Ovary (tissue), 9 donors: ENCODE measurements around the gene SERTM1. TPM values are rescaled to one million over a fixed set of nuclear protein-coding genes. Genes with fewer than 3 reads are reported as not detected.

ENCODE experiments used
- DNase-seq, 5 donors: peaks; one replicate each; pipeline ENCODE4 v3.0.0-alpha.2; 2019 to 2020
- H3K27ac ChIP-seq, 2 donors: fragments of 200-600 bp; one replicate each; pipeline versions ENCODE4 v1.5.1 to v1.8.0; 2019 to 2022
- H3K27me3 ChIP-seq: fragments of 200-600 bp; one replicate; pipeline ENCODE4 v1.8.0; 2022
- H3K36me3 ChIP-seq: fragments of 200-600 bp; sonication (generic); one replicate; pipeline ENCODE4 v1.5.1; 2019
- H3K4me1 ChIP-seq: one replicate; pipeline ENCODE4 v1.8.1; 2013; ENCODE audit warnings: mild to moderate bottlenecking, moderate library complexity; ENCODE audit not compliant: insufficient read depth
- H3K4me3 ChIP-seq: fragments of 200-600 bp; sonication (generic); one replicate; pipeline ENCODE4 v1.5.1; 2017
- H3K9me3 ChIP-seq, 2 donors: fragments of 200-600 bp in 1 of 2; sonication (generic) in 1 of 2; one replicate each; pipeline versions ENCODE4 v1.5.1 to v1.8.1; 2013 to 2019; ENCODE audit warnings: mild to moderate bottlenecking in 1 of 2, moderate library complexity in 1 of 2
- EP300 ChIP-seq: sonication (generic); formaldehyde crosslinking; IDR thresholded peaks from one replicate; pipeline ENCODE4 v1.6.1; 2017; ENCODE audit warnings: antibody characterized with exemption
- POLR2A ChIP-seq: fragments of 450-650 bp; IDR thresholded peaks from one replicate; pipeline ENCODE4 v1.6.1; 2017; ENCODE audit warnings: antibody characterized with exemption, mild to moderate bottlenecking, moderate library complexity
- WGBS, 3 donors: extraction: QIAGEN DNeasy Blood & Tissue Kit in 1 of 3; methylation state at CpG; one replicate each; pipeline versions ENCODE4 v1.1.5 to v1.1.7; 2013 to 2017; 5-methylcytosine and 5-hydroxymethylcytosine counted together
- intact Hi-C, 4 donors: fragments of 100-400 bp; cut with DNase I; formaldehyde crosslinking; loops; one replicate each; pipeline versions ENCODE4 v1.11.0 to v1.15.1; 2022 to 2023
- polyA plus RNA-seq, 2 donors: library from polyadenylated mRNA; stranded (reverse); fragments of 200-250 nt in 1 of 2; fragments of 350-450 nt in 1 of 2; fragmentation: Illumina TruSeq in 1 of 2; extraction: RNeasy Lipid Tissue Mini Kit (QIAGEN cat#74804) in 1 of 2; gene quantifications; one replicate each; pipeline ENCODE4 v1.2.3, GENCODE V29; 2013 to 2014
- total RNA-seq, 7 donors: library from RNA; depleted of rRNA in 2 of 7; stranded (reverse); fragments of >200 nt in 2 of 7; fragmentation: NEBNext Ultra II Directional in 3 of 7; extraction: Animal tissue kit (Norgen Biotek cat#: 25700) in 3 of 7; gene quantifications; one replicate each; pipeline versions ENCODE4 v1.1.0 to v1.2.4, GENCODE V29; 2016 to 2023
- TF ChIP-seq, protein P1 (sequence below), 3 donors: fragments of 450-650 bp in 2 of 3; fragments of 200-600 bp in 1 of 3; IDR thresholded peaks; one replicate each; pipeline versions ENCODE4 v1.5.1 to v1.8.0; 2016 to 2022; ENCODE audit warnings: antibody characterized with exemption in 3 of 3, mild to moderate bottlenecking in 1 of 3
- donor health status: DM: no; HTN: no; CAD: no; lungs with moderate emphysema.
- donor health status: DM: no; HTN: no; CAD: no.
- donor health status: Bipolar disorder and iron deficiency.
- donor health status: DM: yes; HTN: yes; CAD: no.
- donor health status: DM: no; HTN: no; CAD: no.
- donor health status: DM: yes; HTN: yes; CAD: no.

The SERTM1 gene
- total and polyA plus RNA-seq, 9 donors = 0.68 to 65.1 (median 3.3) TPM

DNA sequence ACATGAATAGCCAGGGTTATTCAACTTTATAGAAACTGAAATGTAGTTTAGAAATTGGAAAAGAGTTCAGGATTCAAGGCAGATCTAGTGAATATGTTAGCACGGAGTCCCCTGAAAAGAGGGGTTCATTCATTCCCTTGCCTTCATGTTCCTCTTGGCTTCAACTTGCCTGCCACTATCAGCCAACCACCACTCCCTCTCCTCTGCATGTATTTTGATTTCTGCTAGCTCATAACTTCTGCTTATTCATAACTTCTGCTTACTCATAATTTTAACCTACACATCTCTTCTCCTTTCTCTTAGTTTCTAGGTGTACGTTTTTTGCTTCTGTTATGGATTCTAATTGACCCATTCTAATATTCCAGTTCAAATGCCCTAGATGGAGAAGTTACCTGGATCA is 5.5 kb upstream of the SERTM1 start:
- intact Hi-C loops = no loop called here

GRCh38 chr13:36673352-36673751 is 468 bp upstream of the SERTM1 start:
- intact Hi-C loops = no loop called here
- Histone ChIP-seq H3K36me3 (no peaks in the 10 kb centered on the region), H3K27me3 (no peaks in the 10 kb centered on the region), H3K9me3 (no peaks in the 10 kb centered on the region), H3K4me3 (peak overlapping the region; percentile 60), H3K4me1 (peaks cover 3% of the 10 kb centered on the region), H3K27ac (no peak overlapping the region)
- TF ChIP-seq, protein P1, sequence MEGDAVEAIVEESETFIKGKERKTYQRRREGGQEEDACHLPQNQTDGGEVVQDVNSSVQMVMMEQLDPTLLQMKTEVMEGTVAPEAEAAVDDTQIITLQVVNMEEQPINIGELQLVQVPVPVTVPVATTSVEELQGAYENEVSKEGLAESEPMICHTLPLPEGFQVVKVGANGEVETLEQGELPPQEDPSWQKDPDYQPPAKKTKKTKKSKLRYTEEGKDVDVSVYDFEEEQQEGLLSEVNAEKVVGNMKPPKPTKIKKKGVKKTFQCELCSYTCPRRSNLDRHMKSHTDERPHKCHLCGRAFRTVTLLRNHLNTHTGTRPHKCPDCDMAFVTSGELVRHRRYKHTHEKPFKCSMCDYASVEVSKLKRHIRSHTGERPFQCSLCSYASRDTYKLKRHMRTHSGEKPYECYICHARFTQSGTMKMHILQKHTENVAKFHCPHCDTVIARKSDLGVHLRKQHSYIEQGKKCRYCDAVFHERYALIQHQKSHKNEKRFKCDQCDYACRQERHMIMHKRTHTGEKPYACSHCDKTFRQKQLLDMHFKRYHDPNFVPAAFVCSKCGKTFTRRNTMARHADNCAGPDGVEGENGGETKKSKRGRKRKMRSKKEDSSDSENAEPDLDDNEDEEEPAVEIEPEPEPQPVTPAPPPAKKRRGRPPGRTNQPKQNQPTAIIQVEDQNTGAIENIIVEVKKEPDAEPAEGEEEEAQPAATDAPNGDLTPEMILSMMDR (IDR thresholded peaks at IDR 0.05) = no peak
- TF ChIP-seq EP300 = no peak
- no peak for TF ChIP-seq POLR2A
- no peak for DNase-seq
- 39 to 56% (median 45%) methylated on average over 11 of the region's 11 CpGs for WGBS, 3 donors

More for the DNA sequence above, 5.5 kb upstream of the SERTM1 start:
- Histone ChIP-seq H3K4me1 (no peaks in the 10 kb centered on the region), H3K27ac (no peak overlapping the region), H3K27me3 (no peaks in the 10 kb centered on the region), H3K36me3 (no peaks in the 10 kb centered on the region), H3K4me3 (no peak overlapping the region), H3K9me3 (no peaks in the 10 kb centered on the region)
- no peak for DNase-seq
- WGBS, 3 donors = 64 to 72% (median 68%) methylated on average over 2 of the region's 2 CpGs
- TF ChIP-seq, protein P1 (IDR thresholded peaks at IDR 0.05) = no peak
- TF ChIP-seq POLR2A (no peak), EP300 (no peak)

DNA sequence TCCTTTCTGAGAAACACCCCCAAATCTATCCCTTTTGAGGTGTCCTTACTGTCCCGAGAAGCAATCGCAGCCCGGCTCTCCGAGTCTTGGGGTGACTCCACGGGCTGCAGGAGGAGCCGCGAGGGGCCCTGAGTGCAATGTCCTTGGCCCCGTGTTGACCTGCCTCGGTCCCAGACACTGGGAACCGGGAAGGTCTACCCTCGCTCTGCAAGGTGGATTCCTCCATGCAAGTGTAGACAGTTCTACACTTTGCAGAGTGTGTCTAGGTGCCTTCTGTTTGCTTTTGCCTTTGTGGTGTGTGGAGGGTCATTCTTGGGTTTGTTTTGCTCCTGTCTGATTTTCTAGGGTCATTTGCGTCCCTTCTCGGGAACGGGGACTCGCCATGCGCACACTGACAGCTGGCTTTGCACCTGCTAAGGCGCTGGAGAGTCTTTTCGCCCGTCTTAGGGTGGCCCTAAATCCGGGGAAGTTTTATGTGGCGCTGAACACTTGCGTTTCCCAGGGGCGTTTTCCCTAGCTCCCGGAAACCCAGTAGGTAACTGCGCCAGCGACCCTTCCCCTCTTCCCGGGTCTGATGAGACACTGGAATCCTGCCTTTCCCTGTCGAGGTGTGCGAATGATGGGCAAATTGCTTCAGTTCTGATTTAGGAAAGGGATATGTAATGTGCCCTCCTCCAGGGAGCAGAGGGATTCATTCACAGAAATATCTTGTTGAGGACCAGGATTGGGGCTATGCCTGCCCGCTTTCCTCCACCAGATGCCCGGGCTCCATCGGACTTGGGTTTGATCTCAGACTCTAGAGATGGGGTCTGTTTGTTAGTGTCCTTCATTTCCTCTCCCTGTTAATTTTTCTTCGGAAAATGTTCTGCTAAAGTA is 755 bp downstream of the SERTM1 start:
- H3K9me3 ChIP-seq = no peaks in the 10 kb centered on the region
- TF ChIP-seq EP300 (no peak), POLR2A (no peak)
- TF ChIP-seq, protein P1 (IDR thresholded peaks at IDR 0.05) = no peak
- H3K36me3 ChIP-seq = no peaks in the 10 kb centered on the region
- H3K27me3 ChIP-seq = no peaks in the 10 kb centered on the region
- no peak for DNase-seq
- WGBS, 3 donors = 6 to 8% (median 7%) methylated on average over 33 of the region's 33 CpGs
- H3K27ac ChIP-seq = no peak overlapping the region
- intact Hi-C loops = no loop called here
- peak overlapping the region; percentile 60 for H3K4me3 ChIP-seq
- peaks cover 3% of the 10 kb centered on the region for H3K4me1 ChIP-seq

GRCh38 chr13:36675213-36675536 is 1.4 kb downstream of the SERTM1 start:
- H3K27ac ChIP-seq = no peak overlapping the region
- peaks cover 3% of the 10 kb centered on the region for H3K4me1 ChIP-seq
- DNase-seq = no peak
- H3K36me3 ChIP-seq = no peaks in the 10 kb centered on the region
- TF ChIP-seq EP300 = no peak
- TF ChIP-seq POLR2A = no peak
- TF ChIP-seq, protein P1 (IDR thresholded peaks at IDR 0.05) = no peak
- H3K4me3 ChIP-seq = peak overlapping the region; percentile 60
- intact Hi-C loops = no loop called here
- 26 to 41% (median 35%) methylated on average over 11 of the region's 11 CpGs for WGBS, 3 donors
- H3K9me3 ChIP-seq = no peaks in the 10 kb centered on the region
- no peaks in the 10 kb centered on the region for H3K27me3 ChIP-seq
